ENCODE measurements around the gene ABTB2.
"Not testable (repeated sequence)": the region's sequence is repeated elsewhere in the genome, so short reads cannot be mapped to it uniquely, and the experiment has no call there.

ABTB2 gene

DNA sequence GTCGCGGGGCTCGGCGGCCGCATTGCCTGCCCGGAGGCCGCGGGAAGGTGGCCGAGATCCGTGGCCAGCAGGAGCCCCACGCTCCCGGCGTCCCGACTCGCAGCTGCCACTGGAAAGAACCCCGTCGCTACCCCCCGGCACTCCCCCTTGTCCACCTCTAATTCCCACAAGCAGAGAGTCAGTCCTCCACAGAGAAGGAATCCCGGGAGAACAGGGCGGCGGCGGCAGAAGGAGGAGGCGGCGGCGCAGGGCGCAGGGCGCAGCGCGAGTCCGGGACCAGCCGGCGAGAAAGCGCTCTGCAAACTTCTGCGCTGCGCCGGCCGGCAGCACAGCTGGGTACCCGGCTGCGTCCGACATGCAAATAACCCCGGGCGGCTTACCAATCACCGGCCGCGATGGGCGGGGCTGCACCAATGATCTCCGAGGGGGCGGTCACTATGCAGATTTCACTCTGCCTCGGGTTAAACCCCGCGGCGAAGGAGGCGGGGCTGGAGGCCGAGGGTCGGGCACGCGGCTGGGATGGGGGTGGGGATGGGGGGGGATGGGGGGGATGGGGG, at the start of gene ABTB2:
Gene ABTB2 (minus strand): TSS at position 310 of the 557 bp plus-strand sequence.
- peak; percentile 94 for DNase-seq (ENCODE audit: low read depth)

DNA sequence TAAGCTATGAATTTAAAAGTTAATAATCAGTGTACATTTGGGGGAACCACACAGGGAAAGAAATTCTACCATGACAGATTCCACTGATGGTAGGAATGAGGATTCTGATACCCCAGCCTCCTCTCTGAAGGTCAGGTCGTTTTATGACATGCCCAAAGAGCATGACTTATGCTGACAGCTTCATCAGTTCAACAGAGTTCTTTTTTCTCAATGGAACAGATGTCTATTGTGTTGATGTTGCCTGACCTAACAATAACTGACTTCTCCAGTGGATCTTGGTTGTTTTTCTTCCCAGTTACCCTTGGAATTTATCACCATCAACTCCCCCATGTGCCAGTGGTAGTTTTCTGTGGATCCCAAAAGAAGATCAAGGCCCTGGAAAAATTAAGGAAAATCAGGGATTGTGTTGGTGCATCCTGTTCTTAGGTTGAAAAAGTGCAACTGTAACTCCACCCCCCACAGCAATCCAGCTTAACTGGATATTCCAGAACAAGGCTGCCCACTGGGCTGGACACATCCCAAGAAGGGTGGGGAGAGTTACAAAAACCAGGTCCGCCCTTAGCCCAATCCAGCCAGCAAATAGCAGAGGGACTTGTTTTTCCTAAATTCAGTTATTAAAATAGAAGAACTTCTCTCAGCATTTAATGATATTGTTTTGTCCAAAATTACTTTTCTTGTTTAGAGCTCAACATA, 49.5 kb upstream of the ABTB2 start:
- no peak for DNase-seq (ENCODE audit: low read depth)

DNA sequence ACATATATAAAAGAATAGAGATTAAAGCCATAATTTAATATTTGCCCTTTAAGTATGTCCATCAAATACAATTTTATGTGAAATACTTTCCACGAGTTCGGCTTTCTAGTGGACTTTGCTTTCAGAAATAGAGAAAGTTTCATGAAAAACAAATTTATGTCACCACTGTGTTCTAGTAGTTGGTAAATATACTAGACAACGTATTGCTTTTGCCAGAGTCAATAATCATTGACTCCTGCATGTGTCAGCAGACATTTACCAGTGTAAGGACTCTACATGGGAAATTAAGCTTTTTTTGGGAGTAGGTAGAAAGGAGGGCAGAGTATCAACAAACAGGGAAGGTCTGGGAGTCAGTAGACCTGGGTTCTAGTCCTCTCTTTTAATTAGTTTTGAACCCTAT, 48.6 kb upstream of the ABTB2 start:
- DNase-seq (ENCODE audit: low read depth) = no peak

DNA sequence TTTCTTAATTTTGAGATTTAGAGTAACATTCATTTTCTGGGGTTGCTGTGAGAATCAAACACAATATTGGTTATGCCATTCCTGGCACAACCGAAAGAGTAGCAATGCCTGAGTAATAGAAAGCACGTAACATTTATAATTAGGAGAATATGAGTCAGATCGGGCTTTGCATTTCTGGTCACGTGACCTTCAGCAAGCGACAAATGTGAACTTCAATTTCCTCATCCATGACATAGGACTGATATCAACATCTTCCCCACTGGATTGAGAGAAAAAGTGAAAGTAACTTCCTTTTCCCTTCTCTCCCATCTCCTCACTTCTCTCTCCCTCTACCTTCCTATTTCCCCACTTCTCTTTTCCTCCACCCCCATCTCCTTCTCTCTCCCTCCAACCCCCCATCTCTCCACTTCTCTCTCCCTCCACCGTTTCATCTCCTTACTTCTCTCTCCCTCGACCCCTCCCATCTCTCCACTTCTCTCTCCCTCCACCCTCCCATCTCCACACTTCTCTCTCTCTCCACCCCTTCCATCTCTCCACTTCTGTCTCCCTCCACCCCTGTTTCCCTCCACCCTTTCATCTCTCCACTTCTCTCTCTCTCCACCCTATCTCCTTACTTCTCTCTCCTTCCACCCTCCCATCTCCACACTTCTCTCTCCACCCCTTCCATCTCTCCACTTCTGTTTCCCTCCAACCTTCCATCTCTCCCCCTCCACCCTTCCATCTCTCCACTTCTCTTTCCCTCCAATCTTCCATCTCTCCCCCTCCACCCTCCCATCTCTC, 47.5 kb upstream of the ABTB2 start:
- DNase-seq (ENCODE audit: low read depth) = no peak

GRCh38 chr11:34404280-34404679, 46.5 kb upstream of the ABTB2 start:
- no peak for DNase-seq (ENCODE audit: low read depth)

- no peak for DNase-seq (ENCODE audit: low read depth)
Measured at GRCh38 chr11:34403431-34403830, 45.6 kb upstream of the ABTB2 start.

GRCh38 chr11:34397811-34398210, 40.0 kb upstream of the ABTB2 start:
- DNase-seq (ENCODE audit: low read depth) = no peak

GRCh38 chr11:34397120-34397519, 39.3 kb upstream of the ABTB2 start:
- DNase-seq (ENCODE audit: low read depth) = no peak

DNA sequence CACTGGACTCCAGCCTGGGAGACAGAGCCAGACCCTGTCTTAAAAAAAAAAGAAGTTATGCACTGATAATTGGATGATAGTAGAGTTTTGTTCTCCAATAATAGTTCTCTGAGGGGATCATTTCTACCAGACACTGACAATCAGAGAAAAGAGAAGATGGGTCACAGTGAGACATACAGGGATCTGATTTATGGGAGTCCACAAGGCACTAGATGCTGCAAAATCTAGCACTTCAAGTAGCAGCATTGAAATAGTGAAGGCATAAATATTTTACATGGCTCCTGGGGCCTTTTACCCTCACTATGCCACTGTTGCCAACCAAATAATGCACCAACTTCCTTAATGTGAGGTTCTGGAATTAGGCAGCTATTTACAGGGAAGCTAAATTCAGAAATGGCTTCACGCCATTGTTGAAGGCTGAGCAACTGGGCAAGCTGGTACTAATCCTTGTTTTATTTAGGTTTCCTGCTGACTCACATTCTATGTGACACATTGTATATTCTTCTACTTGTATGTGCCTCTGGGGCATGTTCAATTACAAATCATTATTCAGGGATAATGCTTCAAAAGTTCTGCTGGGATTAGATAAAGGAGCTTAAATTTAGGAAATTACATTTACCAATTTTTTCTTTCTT, 38.2 kb upstream of the ABTB2 start:
- no peak for DNase-seq (ENCODE audit: low read depth)

DNA sequence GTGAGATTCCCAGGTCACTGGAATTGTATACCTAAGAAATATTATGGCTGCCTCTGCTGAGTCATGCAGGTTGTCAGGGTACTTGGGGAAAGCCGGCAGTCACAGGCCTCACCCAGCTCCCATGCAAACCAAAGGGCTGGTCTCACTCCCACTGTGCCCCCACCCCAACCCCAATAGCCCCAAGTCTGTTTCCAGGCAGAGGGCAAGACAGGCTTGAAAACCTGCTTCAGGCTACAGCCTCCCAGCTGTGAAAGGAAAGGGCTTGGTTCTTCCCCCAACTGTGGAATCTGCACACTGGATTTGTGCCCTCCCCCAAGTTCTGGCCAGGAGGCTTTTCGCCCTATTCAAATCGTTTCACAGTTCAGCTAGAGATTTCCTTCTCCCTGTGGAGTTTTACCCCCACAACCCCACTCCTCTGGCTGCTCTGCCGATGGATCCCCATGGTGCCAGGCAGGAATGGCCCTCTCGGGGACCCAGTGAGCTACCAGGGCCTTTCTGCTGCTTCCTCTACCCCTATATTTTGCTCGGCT, 37.0 kb upstream of the ABTB2 start:
- no peak for DNase-seq (ENCODE audit: low read depth)

GRCh38 chr11:34387653-34388052, 29.8 kb upstream of the ABTB2 start:
- DNase-seq (ENCODE audit: low read depth) = no peak

DNA sequence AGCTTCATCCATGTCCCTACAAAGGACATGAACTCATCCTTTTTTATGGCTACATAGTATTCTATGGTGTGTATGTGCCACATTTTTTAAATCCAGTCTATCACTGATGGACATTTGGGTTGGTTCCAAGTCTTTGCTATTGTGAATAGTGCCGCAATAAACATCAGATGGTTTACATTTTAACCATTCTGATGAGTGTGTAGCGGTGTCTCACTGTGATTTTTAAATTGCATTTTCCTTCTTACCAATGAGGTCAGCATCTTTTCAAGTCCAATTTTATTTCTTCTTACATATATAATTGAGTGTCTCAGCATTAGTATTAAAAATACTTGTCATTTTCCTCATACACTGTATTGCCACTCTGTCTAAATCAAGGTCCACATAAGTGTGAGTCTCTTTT, 28.5 kb upstream of the ABTB2 start:
- not testable (repeated sequence) for DNase-seq (ENCODE audit: low read depth)

GRCh38 chr11:34382532-34383276, 24.9 kb upstream of the ABTB2 start:
- DNase-seq (ENCODE audit: low read depth) = no peak

DNA sequence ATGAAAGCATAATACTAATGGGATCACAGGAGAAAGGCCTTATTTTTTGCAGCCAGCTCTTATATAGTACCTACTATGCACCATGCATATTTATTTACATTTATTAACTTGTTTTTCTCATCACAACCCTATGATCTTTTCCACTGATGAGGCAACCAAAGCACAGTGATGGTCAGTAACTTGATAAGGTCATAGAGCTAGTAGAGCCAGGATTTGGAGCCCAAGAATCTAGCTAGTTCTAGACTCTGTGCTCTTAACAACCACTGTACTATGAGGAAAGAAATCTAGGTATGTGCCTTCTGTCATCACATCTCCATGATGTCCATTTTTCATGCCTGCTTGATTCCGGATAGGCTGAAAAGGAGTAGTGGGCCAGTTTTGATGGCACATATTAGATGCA, 24.0 kb upstream of the ABTB2 start:
- no peak for DNase-seq (ENCODE audit: low read depth)

- DNase-seq (ENCODE audit: low read depth) = no peak
Measured at GRCh38 chr11:34380696-34381095, 22.9 kb upstream of the ABTB2 start.

DNA sequence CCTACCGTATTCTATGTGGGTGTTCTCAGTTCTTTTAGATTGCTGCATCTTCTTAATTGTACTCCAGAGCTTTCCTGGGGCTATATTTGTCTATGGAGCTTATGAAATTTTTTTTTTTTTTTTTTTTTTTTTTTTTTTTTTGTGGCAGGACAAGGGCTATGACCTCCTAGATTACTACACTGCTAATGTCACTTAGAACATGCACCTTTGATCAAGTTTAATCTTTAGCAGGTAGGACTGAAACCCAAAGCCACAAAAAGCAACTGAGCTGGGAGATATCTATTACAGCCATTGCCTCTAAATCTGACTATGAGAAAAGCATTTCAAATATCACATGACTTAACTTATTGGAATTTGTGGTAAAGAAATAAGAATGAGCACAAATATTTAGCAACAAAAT, 21.7 kb upstream of the ABTB2 start:
- DNase-seq (ENCODE audit: low read depth) = no peak

DNA sequence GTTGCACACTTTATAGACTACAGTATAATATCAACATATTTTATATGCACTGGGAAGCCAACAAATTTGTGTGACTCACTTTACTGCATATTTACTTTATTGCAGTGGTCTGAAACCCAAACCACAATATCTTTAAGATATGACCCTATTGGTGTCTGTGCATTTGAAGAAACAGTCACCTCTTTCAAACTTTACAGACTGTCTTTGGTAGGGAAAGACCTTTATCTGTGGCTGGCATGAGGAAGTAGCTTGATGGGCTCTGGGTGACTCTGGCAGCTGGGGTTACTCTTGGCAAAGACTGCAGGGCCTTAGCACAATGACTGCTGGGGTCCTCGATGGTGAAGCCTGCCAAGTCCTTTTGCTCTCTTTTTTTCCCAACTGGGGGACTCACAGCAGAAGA, 21.3 kb upstream of the ABTB2 start:
- no peak for DNase-seq (ENCODE audit: low read depth)

DNA sequence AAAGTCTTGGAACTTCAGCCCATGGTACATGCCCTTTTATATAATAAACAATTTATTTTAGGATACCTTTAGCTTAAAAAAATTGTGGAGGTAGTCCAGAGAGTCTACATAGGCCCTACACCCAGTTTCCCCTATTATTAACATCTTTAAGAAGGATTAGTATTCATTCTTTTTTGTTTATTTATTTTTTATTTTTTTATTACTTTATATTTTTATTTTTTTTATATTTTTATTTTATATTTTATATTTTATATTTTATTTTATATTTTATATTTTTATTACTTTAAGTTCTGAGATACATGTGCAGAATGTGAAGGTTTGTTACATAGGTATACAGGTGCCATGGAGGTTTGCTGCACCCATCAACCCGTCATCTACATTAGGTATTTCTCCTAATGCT, 15.9 kb upstream of the ABTB2 start:
- DNase-seq (ENCODE audit: low read depth) = no peak

DNA sequence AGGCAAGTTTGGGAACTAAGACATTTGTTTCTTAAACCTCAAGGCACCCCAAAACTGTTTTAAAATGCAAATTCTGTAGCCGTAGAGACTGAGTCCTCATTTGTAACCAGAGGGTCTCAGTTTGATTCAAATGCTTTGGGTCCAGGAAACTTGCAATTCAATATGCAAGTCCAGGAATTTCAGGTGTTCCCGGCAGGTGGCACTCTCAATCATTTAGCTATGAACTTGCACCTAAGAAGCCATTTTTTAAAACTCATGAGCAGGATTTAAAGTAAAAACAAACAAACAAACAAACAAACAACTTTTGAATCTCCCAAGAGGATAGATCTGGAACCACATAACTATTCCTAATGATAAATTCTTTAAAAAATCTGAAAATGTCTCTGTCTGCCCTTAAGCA, 8.7 kb upstream of the ABTB2 start:
- no peak for DNase-seq (ENCODE audit: low read depth)

GRCh38 chr11:34364102-34364501, 6.3 kb upstream of the ABTB2 start:
- no peak for DNase-seq (ENCODE audit: low read depth)

GRCh38 chr11:34363363-34364084, 5.7 kb upstream of the ABTB2 start:
- DNase-seq (ENCODE audit: low read depth) = no peak
